H1 (cell line): Measurements from ENCODE around the gene CCDC82.

Experiments
- ATF2 ChIP-seq: IDR thresholded peaks from 2 replicates; pipeline ENCODE4 v1.6.1; 2012; ENCODE audit warnings: low read length, inconsistent platforms
- POU5F1 ChIP-seq: IDR thresholded peaks from 2 replicates; pipeline ENCODE4 v1.6.1; 2011; ENCODE audit warnings: low read depth, mild to moderate bottlenecking, low read length, moderate library complexity
- RAD21 ChIP-seq, 2 experiments: IDR thresholded peaks in 1 of 2; conservative IDR thresholded peaks in 1 of 2; 2 replicates each; pipeline ENCODE4 v1.6.1; 2011; ENCODE audit warnings: low read depth in 2 of 2, low read length in 2 of 2, improper control_type of control experiment in 1 of 2, inconsistent platforms in 1 of 2, mild to moderate bottlenecking in 1 of 2, moderate library complexity in 1 of 2
- RBBP5 ChIP-seq: IDR thresholded peaks from 2 replicates; pipeline ENCODE4 v1.7.1; 2012; ENCODE audit warnings: low read depth, mild to moderate bottlenecking, inconsistent platforms, low read length, moderate library complexity, borderline replicate concordance
- RFX5 ChIP-seq: IDR thresholded peaks from 2 replicates; pipeline ENCODE4 v1.6.1; 2011; ENCODE audit warnings: low read depth, low read length, improper control_type of control experiment, borderline replicate concordance
- USF2 ChIP-seq: IDR thresholded peaks from 2 replicates; pipeline ENCODE4 v1.6.1; 2011; ENCODE audit warnings: low read length, improper control_type of control experiment
- TF ChIP-seq, protein P1 (sequence below), 3 experiments: IDR thresholded peaks; 1 replicate in 2 of 3; 2 replicates in 1 of 3; pipeline versions ENCODE4 v1.5.1 to v1.6.1; 2011; ENCODE audit warnings: low read length in 3 of 3, mild to moderate bottlenecking in 3 of 3, inconsistent platforms in 2 of 3, low read depth in 1 of 3, moderate library complexity in 1 of 3; ENCODE audit not compliant: insufficient read depth in 1 of 3; ENCODE audit errors: control extremely low read depth in 1 of 3

- TF ChIP-seq RFX5 = no peak
- TF ChIP-seq, protein P1, sequence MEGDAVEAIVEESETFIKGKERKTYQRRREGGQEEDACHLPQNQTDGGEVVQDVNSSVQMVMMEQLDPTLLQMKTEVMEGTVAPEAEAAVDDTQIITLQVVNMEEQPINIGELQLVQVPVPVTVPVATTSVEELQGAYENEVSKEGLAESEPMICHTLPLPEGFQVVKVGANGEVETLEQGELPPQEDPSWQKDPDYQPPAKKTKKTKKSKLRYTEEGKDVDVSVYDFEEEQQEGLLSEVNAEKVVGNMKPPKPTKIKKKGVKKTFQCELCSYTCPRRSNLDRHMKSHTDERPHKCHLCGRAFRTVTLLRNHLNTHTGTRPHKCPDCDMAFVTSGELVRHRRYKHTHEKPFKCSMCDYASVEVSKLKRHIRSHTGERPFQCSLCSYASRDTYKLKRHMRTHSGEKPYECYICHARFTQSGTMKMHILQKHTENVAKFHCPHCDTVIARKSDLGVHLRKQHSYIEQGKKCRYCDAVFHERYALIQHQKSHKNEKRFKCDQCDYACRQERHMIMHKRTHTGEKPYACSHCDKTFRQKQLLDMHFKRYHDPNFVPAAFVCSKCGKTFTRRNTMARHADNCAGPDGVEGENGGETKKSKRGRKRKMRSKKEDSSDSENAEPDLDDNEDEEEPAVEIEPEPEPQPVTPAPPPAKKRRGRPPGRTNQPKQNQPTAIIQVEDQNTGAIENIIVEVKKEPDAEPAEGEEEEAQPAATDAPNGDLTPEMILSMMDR (IDR thresholded peaks at IDR 0.05; ENCODE audit: control extremely low read depth in 1 of 3, insufficient read depth in 1 of 3, low read depth in 1 of 3, low read length in 3 of 3) = no peak
- no peak for TF ChIP-seq RBBP5
- no peak for TF ChIP-seq ATF2
- TF ChIP-seq POU5F1 = no peak
- TF ChIP-seq RAD21 (IDR thresholded peaks at IDR 0.05 in 1 of 2, conservative IDR thresholded peaks at IDR 0.05 in 1 of 2; ENCODE audit: low read depth in 2 of 2, low read length in 2 of 2) = no peak
- TF ChIP-seq USF2 = no peak
Observed at GRCh38 chr11:96319898-96320656, 69.6 kb downstream of the CCDC82 start.
